Measurements from ENCODE around the gene PDGFD. TPM values are rescaled to one million over a fixed set of nuclear protein-coding genes. Genes with fewer than 3 reads are reported as not detected.

Gene PDGFD
- total and polyA plus RNA-seq, 2 donors (not counting 1 experiment from before 2014, with no cell fraction given) = 0.07 to 0.71 TPM

DNA sequence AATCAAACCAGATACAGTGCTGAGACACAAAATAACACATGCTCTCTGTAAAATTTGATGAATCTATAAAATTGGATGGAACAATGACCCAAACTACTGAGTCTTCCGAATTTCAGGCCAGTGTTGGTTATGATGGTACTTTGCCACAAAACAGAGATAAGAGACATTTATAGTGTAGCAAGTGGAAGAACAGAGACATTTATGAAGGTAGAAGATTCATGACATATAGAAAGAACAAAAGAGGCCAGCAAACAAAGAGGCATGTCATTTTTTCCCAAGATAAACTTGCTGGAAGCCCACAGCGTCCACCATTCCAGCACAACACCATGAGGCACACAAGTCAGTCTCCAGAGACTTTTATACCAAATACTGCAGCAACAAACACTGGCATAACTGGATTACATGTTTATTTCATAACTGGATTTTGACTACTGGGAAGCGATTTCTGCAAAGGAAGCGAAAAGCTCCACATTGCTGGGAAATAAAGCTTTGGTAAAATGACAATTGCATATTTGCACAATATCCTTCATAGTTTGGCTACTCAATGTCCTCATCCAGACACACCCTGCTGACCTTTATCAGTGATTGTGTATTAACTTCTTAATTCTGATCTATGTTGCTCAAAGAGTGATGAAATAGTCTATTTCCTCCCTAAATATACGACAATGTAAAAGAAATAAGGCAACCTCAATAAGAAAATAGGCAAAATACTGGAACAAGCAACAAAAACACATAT, 110.0 kb downstream of the PDGFD start:
- Histone ChIP-seq H4K20me1 (ENCODE audit: control insufficient read depth, insufficient read depth, low read length, poor library complexity, severe bottlenecking) (no peaks in the 10 kb centered on the region), H3K27me3 (replicated peaks in 1 of 4; ENCODE audit: control extremely low read depth in 1 of 4, control insufficient read depth in 3 of 4, insufficient read depth in 4 of 4, low read length in 3 of 4) (no peaks in the 10 kb centered on the region), H3K9ac (ENCODE audit: low read length) (no peak overlapping the region), H3K27ac (ENCODE audit: low read length in 2 of 2) (no peak overlapping the region), H3K9me3 (ENCODE audit: control extremely low read depth in 1 of 3, control insufficient read depth in 2 of 3, insufficient read depth in 1 of 3, low read length in 2 of 3) (no peaks in the 10 kb centered on the region), H3K79me2 (ENCODE audit: control insufficient read depth, insufficient read depth, low read length) (no peaks in the 10 kb centered on the region), H3K36me3 (replicated peaks in 1 of 2; ENCODE audit: control extremely low read depth in 1 of 2, control insufficient read depth in 1 of 2, extremely low read depth in 1 of 2, insufficient read depth in 2 of 2, low read length in 1 of 2) (no peaks in the 10 kb centered on the region), H3K4me2 (replicated peaks; ENCODE audit: low read depth, low read length, poor library complexity, severe bottlenecking) (no peak overlapping the region), H3K4me1 (ENCODE audit: control insufficient read depth in 2 of 2, insufficient read depth in 2 of 2, low read length in 2 of 2) (no peaks in the 10 kb centered on the region), H3K4me3 (ENCODE audit: control extremely low read depth in 1 of 5, extremely low read depth in 1 of 5, insufficient read depth in 1 of 5, low read depth in 2 of 5, low read length in 4 of 5) (no peak overlapping the region), H2AFZ (ENCODE audit: insufficient read depth, low read depth, low read length, poor library complexity, severe bottlenecking) (no peak overlapping the region)
- no peaks in the 10 kb centered on the region for H3K27me3 Mint-ChIP-seq
- ChIA-PET CTCF (no interaction called here), POLR2A (no interaction called here)
- ATAC-seq (ENCODE audit: low read depth) (no peak), DNase-seq (no peak)
- H3K27ac Mint-ChIP-seq = no peak overlapping the region
- H3K4me1 Mint-ChIP-seq = no peaks in the 10 kb centered on the region
- no peak overlapping the region for H3K4me3 Mint-ChIP-seq
- H3K9me3 Mint-ChIP-seq (ENCODE audit: insufficient read depth) = no peaks in the 10 kb centered on the region
- TF ChIP-seq EZH2 (IDR thresholded peaks at IDR 0.05; ENCODE audit: borderline replicate concordance, insufficient read depth, low read depth, low read length, poor library complexity, severe bottlenecking) = no peak
- no peak for TF ChIP-seq CTCF (IDR thresholded peaks at IDR 0.05)
- intact Hi-C loops (cut with micrococcal nuclease) = no loop called here
- 20% methylated on average over 1 of the region's 5 CpGs for WGBS (ENCODE audit: insufficient coverage)

DNA sequence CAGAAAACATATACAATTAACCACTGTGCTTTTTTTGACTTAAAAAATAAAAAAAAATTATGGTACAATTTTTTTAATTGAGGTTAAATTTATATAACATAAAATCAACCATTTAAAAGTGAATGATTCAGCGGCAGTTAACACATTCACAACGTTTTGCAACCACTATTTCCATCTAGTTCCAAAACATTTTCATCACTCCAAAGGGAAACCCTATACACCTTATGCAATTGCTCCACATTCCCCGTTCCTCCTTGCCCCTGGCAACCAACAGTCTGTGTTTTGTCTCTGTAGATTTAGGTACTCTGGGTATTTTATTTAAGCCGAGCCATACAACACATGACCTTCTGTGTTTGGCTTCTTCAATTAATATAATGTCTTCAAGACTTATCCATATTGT, 112.2 kb downstream of the PDGFD start:
- Histone ChIP-seq H3K9me3 (ENCODE audit: control extremely low read depth in 1 of 3, control insufficient read depth in 2 of 3, insufficient read depth in 1 of 3, low read length in 2 of 3) (no peaks in the 10 kb centered on the region), H3K79me2 (ENCODE audit: control insufficient read depth, insufficient read depth, low read length) (no peaks in the 10 kb centered on the region), H3K4me1 (ENCODE audit: control insufficient read depth in 2 of 2, insufficient read depth in 2 of 2, low read length in 2 of 2) (no peaks in the 10 kb centered on the region), H3K4me2 (replicated peaks; ENCODE audit: low read depth, low read length, poor library complexity, severe bottlenecking) (no peak overlapping the region), H3K4me3 (ENCODE audit: control extremely low read depth in 1 of 5, extremely low read depth in 1 of 5, insufficient read depth in 1 of 5, low read depth in 2 of 5, low read length in 4 of 5) (no peak overlapping the region), H4K20me1 (ENCODE audit: control insufficient read depth, insufficient read depth, low read length, poor library complexity, severe bottlenecking) (no peaks in the 10 kb centered on the region), H2AFZ (ENCODE audit: insufficient read depth, low read depth, low read length, poor library complexity, severe bottlenecking) (no peak overlapping the region), H3K36me3 (replicated peaks in 1 of 2; ENCODE audit: control extremely low read depth in 1 of 2, control insufficient read depth in 1 of 2, extremely low read depth in 1 of 2, insufficient read depth in 2 of 2, low read length in 1 of 2) (no peaks in the 10 kb centered on the region), H3K27ac (ENCODE audit: low read length in 2 of 2) (no peak overlapping the region), H3K9ac (ENCODE audit: low read length) (no peak overlapping the region), H3K27me3 (replicated peaks in 1 of 4; ENCODE audit: control extremely low read depth in 1 of 4, control insufficient read depth in 3 of 4, insufficient read depth in 4 of 4, low read length in 3 of 4) (no peaks in the 10 kb centered on the region)
- POLR2A ChIA-PET = no interaction called here
- intact Hi-C loops (cut with micrococcal nuclease) = no loop called here
- H3K27ac Mint-ChIP-seq = no peak overlapping the region
- no peak overlapping the region for H3K4me3 Mint-ChIP-seq
- H3K4me1 Mint-ChIP-seq = no peaks in the 10 kb centered on the region
- DNase-seq (no peak), ATAC-seq (ENCODE audit: low read depth) (no peak)
- no peaks in the 10 kb centered on the region for H3K9me3 Mint-ChIP-seq (ENCODE audit: insufficient read depth)
- no CpG with 5 or more reads among the region's 4 CpGs for WGBS (ENCODE audit: insufficient coverage)
- CTCF ChIA-PET = no interaction called here
- no peaks in the 10 kb centered on the region for H3K27me3 Mint-ChIP-seq
- no peak for TF ChIP-seq CTCF (IDR thresholded peaks at IDR 0.05)
- TF ChIP-seq EZH2 (IDR thresholded peaks at IDR 0.05; ENCODE audit: borderline replicate concordance, insufficient read depth, low read depth, low read length, poor library complexity, severe bottlenecking) = no peak

Data from B cell (primary cell).